ENCODE results near the gene C4BPB. TPM values are rescaled to one million over a fixed set of nuclear protein-coding genes. Genes with fewer than 3 reads are reported as not detected.

Gene C4BPB
- total and polyA plus RNA-seq, 7 donors: 0.71 to 33.7 (median 4.1) TPM; not detected in 1

GRCh38 chr1:207085887-207086286, 2.8 kb upstream of the C4BPB start:
- intact Hi-C loops (cut with DNase I): loop anchor here (2.0 kb wide), 1 partner anchor 317 kb away; no protein-coding TSS in a partner anchor
- 72 to 85% methylated on average over 3 of the region's 3 CpGs for whole genome bisulfite sequencing, 2 donors

GRCh38 chr1:207088161-207088560, 499 bp upstream of the C4BPB start:
- Histone ChIP-seq H3K27me3 (no peaks in the 10 kb centered on the region), H3K9me3 (no peaks in the 10 kb centered on the region), H3K36me3 (no peaks in the 10 kb centered on the region), H3K4me3 (no peak overlapping the region), H3K4me1 (no peaks in the 10 kb centered on the region), H3K27ac (no peak overlapping the region)
- 77 to 80% methylated on average over 2 of the region's 2 CpGs for WGBS, 2 donors
- TF ChIP-seq POLR2AphosphoS5 (IDR thresholded peaks at IDR 0.05) (no peak), POLR2A (IDR thresholded peaks at IDR 0.05) (no peak), CTCF (IDR thresholded peaks at IDR 0.05) (no peak), EP300 (IDR thresholded peaks at IDR 0.05) (no peak)
- DNase-seq: no peak
- intact Hi-C loops (cut with DNase I): no loop called here

More at GRCh38 chr1:207085887-207086286, 2.8 kb upstream of the C4BPB start:
- Histone ChIP-seq H3K9me3 (no peaks in the 10 kb centered on the region), H3K4me3 (no peak overlapping the region), H3K27me3 (no peaks in the 10 kb centered on the region), H3K27ac (no peak overlapping the region), H3K4me1 (no peaks in the 10 kb centered on the region), H3K36me3 (no peaks in the 10 kb centered on the region)
- DNase-seq: no peak
- TF ChIP-seq CTCF (IDR thresholded peaks at IDR 0.05): no peak
- TF ChIP-seq POLR2A (IDR thresholded peaks at IDR 0.05): no peak
- no peak for TF ChIP-seq EP300 (IDR thresholded peaks at IDR 0.05)
- TF ChIP-seq POLR2AphosphoS5 (IDR thresholded peaks at IDR 0.05): no peak

GRCh38 chr1:207089627-207090355, 1.1 kb downstream of the C4BPB start:
- intact Hi-C loops (cut with DNase I): no loop called here
- TF ChIP-seq POLR2AphosphoS5 (IDR thresholded peaks at IDR 0.05): no peak
- TF ChIP-seq EP300 (IDR thresholded peaks at IDR 0.05): no peak
- no peak for TF ChIP-seq POLR2A (IDR thresholded peaks at IDR 0.05)
- TF ChIP-seq CTCF (IDR thresholded peaks at IDR 0.05): no peak
- Histone ChIP-seq H3K27me3 (no peaks in the 10 kb centered on the region), H3K4me3 (no peak overlapping the region), H3K4me1 (no peaks in the 10 kb centered on the region), H3K9me3 (no peaks in the 10 kb centered on the region), H3K27ac (no peak overlapping the region), H3K36me3 (no peaks in the 10 kb centered on the region)
- WGBS, 2 donors: 81 to 88% methylated on average over 17 of the region's 17 CpGs
- DNase-seq: no peak

- no peaks in the 10 kb centered on the region for H3K9me3 ChIP-seq
- TF ChIP-seq POLR2A (IDR thresholded peaks at IDR 0.05) (no peak), POLR2AphosphoS5 (IDR thresholded peaks at IDR 0.05) (no peak), EP300 (IDR thresholded peaks at IDR 0.05) (no peak), CTCF (IDR thresholded peaks at IDR 0.05) (no peak)
- H3K27me3 ChIP-seq: no peaks in the 10 kb centered on the region
- H3K27ac ChIP-seq: no peak overlapping the region
- H3K36me3 ChIP-seq: no peaks in the 10 kb centered on the region
- no peak for DNase-seq
- intact Hi-C loops (cut with DNase I): no loop called here
- H3K4me3 ChIP-seq: no peak overlapping the region
- H3K4me1 ChIP-seq: no peaks in the 10 kb centered on the region
- WGBS, 2 donors: 80 to 83% methylated on average over 4 of the region's 4 CpGs
Observed at GRCh38 chr1:207091200-207091908, 2.7 kb downstream of the C4BPB start.
